ENCODE measurements around the gene ATAD5. TPM values are rescaled to one million over a fixed set of nuclear protein-coding genes. Genes with fewer than 3 reads are reported as not detected.

ATAD5 gene
- total and polyA plus RNA-seq, 8 donors, result 0.19 to 0.95 (median 0.47) TPM

- TF ChIP-seq CTCF (IDR thresholded peaks at IDR 0.05), result no peak
- no peaks in the 10 kb centered on the region for H3K27me3 ChIP-seq
- peak overlapping the region in 2 of 4 donors; percentile 47 to 63 for H3K27ac ChIP-seq
- H3K4me3 ChIP-seq, result peak overlapping the region; percentile 78 to 97 (median 83)
- ATAC-seq, result peak; percentile 4 to 33 (median 14)
- WGBS, 2 donors, result 0 to 1% methylated on average over 11 of the region's 11 CpGs
- DNase-seq, result peak in 2 of 6 donors; percentile 27 to 58
- no peaks in the 10 kb centered on the region for H3K36me3 ChIP-seq
- H3K9me3 ChIP-seq, result no peaks in the 10 kb centered on the region
- FAIRE-seq, result no peak
- intact Hi-C loops (cut with DNase I), result no loop called here
- H3K4me1 ChIP-seq, result peaks cover 0 to 9% (median 8%) of the 10 kb centered on the region in 3 donors
Measured at GRCh38 chr17:30824002-30824355, 7.8 kb upstream of the ATAD5 start.

- peaks cover 0 to 9% (median 8%) of the 10 kb centered on the region in 3 donors for H3K4me1 ChIP-seq
- DNase-seq, result peak; percentile 87 to 96 (median 90)
- no peaks in the 10 kb centered on the region for H3K36me3 ChIP-seq
- H3K9me3 ChIP-seq, result no peaks in the 10 kb centered on the region
- H3K27ac ChIP-seq, result peak within 1 kb of the TSS in 3 of 4 donors; percentile 39 to 63 (median 47)
- peak; percentile 97 to 99 (median 98) for ATAC-seq
- intact Hi-C loops (cut with DNase I), result no loop called here
- TF ChIP-seq CTCF (IDR thresholded peaks at IDR 0.05), result peak; percentile 28 to 37 (median 36)
- FAIRE-seq, result no peak
- peak within 1 kb of the TSS; percentile 78 to 97 (median 83) for H3K4me3 ChIP-seq
- WGBS, 2 donors, result 3 to 9% methylated on average over 42 to 75 of the region's 75 CpGs
- H3K27me3 ChIP-seq, result no peaks in the 10 kb centered on the region
Measured at GRCh38 chr17:30824356-30825145, 7.2 kb upstream of the ATAD5 start, which contains the start of gene CRLF3. CRLF3 (minus strand) TSS chr17:30824692; CDS start chr17:30824651, 41 bp downstream.

GRCh38 chr17:30827082-30827481 lies 4.7 kb upstream of the ATAD5 start:
- no peak overlapping the region for H3K27ac ChIP-seq
- H3K4me1 ChIP-seq, result peaks cover 0 to 9% (median 8%) of the 10 kb centered on the region in 3 donors
- 70 to 81% methylated on average over 6 of the region's 6 CpGs for WGBS, 2 donors
- no peaks in the 10 kb centered on the region for H3K27me3 ChIP-seq
- intact Hi-C loops (cut with DNase I), result no loop called here
- no peaks in the 10 kb centered on the region for H3K9me3 ChIP-seq
- no peaks in the 10 kb centered on the region for H3K36me3 ChIP-seq
- FAIRE-seq (no peak), ATAC-seq (no peak), DNase-seq (no peak)
- no peak overlapping the region for H3K4me3 ChIP-seq
- TF ChIP-seq CTCF (IDR thresholded peaks at IDR 0.05), result no peak

DNA sequence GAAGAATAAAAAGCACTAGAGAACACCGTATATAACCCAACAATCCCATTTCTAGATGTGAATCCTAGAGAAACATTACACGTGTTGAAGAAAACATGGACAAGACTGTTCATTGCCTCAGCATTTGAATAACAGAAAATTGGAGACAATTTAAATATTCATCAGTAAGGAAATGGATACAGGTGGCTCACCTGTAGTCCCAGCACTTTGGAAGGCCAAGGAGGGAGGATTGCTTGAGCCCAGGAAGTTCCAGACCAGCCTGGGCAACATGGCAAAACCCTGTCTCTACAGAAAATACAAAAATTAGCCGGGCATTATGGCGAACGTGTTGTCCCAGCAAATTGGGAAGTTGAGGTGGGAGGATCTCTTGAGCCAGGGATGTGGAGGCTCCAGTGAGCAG lies 2.7 kb upstream of the ATAD5 start:
- intact Hi-C loops (cut with DNase I), result no loop called here
- peaks cover 0 to 9% (median 0%) of the 10 kb centered on the region in 3 donors for H3K4me1 ChIP-seq
- 65 to 68% methylated on average over 5 of the region's 5 CpGs for WGBS, 2 donors
- ATAC-seq (no peak), DNase-seq (no peak), FAIRE-seq (no peak)
- H3K4me3 ChIP-seq, result no peak overlapping the region
- no peaks in the 10 kb centered on the region for H3K36me3 ChIP-seq
- TF ChIP-seq CTCF (IDR thresholded peaks at IDR 0.05), result no peak
- H3K27ac ChIP-seq, result no peak overlapping the region
- no peaks in the 10 kb centered on the region for H3K27me3 ChIP-seq
- no peaks in the 10 kb centered on the region for H3K9me3 ChIP-seq

DNA sequence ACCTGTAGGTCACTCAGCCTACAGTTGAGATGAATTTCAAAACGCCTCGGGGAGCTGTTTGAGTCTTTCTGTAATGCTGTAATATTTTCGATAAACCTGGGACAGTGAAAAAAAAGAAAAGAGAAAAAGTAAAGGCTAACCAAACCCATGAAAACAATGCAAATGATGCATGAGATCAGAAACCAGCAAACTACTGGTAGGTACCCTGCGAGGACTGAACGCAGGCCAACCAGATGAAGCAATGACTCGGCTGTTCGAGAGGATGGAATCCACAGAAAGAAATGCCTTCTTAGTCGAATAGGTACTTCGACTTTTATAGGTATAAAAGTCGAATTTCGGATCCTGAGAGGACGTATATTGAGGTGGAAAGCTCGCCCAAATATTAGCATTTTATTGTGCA lies 509 bp upstream of the ATAD5 start:
- no peaks in the 10 kb centered on the region for H3K9me3 ChIP-seq
- 20 to 23% methylated on average over 13 of the region's 13 CpGs for whole genome bisulfite sequencing, 2 donors
- peak overlapping the region; percentile 65 to 82 (median 70) for H3K4me3 ChIP-seq
- H3K27ac ChIP-seq, result no peak overlapping the region
- DNase-seq (no peak), FAIRE-seq (no peak), ATAC-seq (peak; percentile 38 to 54 (median 46))
- peaks cover 0 to 9% (median 0%) of the 10 kb centered on the region in 3 donors for H3K4me1 ChIP-seq
- no peak for TF ChIP-seq CTCF (IDR thresholded peaks at IDR 0.05)
- intact Hi-C loops (cut with DNase I), result no loop called here
- H3K36me3 ChIP-seq, result no peaks in the 10 kb centered on the region
- H3K27me3 ChIP-seq, result no peaks in the 10 kb centered on the region
